HepG2 (cell line): ENCODE results near the gene TUT4. TPM values are rescaled to one million over a fixed set of nuclear protein-coding genes. Genes with fewer than 3 reads are reported as not detected.

ENCODE experiments used
- BATF2 ChIP-seq: sonication (generic); formaldehyde crosslinking; IDR thresholded peaks from 2 replicates; pipeline ENCODE4 v1.8.0; 2022; ENCODE audit warnings: mild to moderate bottlenecking, missing genetic modification reagents, moderate library complexity
- CEBPB ChIP-seq: IDR thresholded peaks from 2 replicates; pipeline ENCODE4 v1.6.1; 2011; ENCODE audit warnings: low read depth, low read length, improper control_type of control experiment, borderline replicate concordance
- FOXM1 ChIP-seq: sonication (generic); formaldehyde crosslinking; IDR thresholded peaks from 2 replicates; pipeline ENCODE4 v1.5.0; 2020; ENCODE audit warnings: missing genetic modification reagents
- HOMEZ ChIP-seq: IDR thresholded peaks from 2 replicates; pipeline ENCODE4 v1.6.1; 2016; ENCODE audit warnings: low read depth
- KDM5A ChIP-seq: fragments of 200-600 bp; sonication (generic); IDR thresholded peaks from 2 replicates; pipeline ENCODE4 v1.7.0; 2018; ENCODE audit warnings: antibody characterized with exemption, mild to moderate bottlenecking, low read length, borderline replicate concordance
- SATB2 ChIP-seq: sonication (generic); formaldehyde crosslinking; IDR thresholded peaks from 2 replicates; pipeline ENCODE4 v1.5.0; 2020; ENCODE audit warnings: missing genetic modification reagents
- SCMH1 ChIP-seq: sonication (generic); formaldehyde crosslinking; IDR thresholded peaks from 2 replicates; pipeline ENCODE4 v1.9.0; 2021; ENCODE audit warnings: missing genetic modification reagents, mild to moderate bottlenecking, borderline replicate concordance
- TAF15 ChIP-seq: fragments of 200-400 bp; formaldehyde crosslinking; IDR thresholded peaks from one replicate; pipeline ENCODE4 v1.6.1; 2018; ENCODE audit warnings: mild to moderate bottlenecking, low read depth, low read length; ENCODE audit not compliant: poor library complexity, severe bottlenecking
- TFE3 ChIP-seq: IDR thresholded peaks from 2 replicates; pipeline ENCODE4 v1.6.1; 2016
- ZNF280B ChIP-seq: sonication (generic); formaldehyde crosslinking; IDR thresholded peaks from 2 replicates; pipeline ENCODE4 v1.5.0; 2020; ENCODE audit warnings: missing genetic modification reagents, mild to moderate bottlenecking, borderline replicate concordance
- ZNF383 ChIP-seq: sonication (generic); formaldehyde crosslinking; IDR thresholded peaks from 2 replicates; pipeline ENCODE4 v1.4.0; 2020; ENCODE audit warnings: missing genetic modification reagents, mild to moderate bottlenecking, borderline replicate concordance
- ZSCAN20 ChIP-seq: sonication (generic); formaldehyde crosslinking; IDR thresholded peaks from 2 replicates; pipeline ENCODE4 v1.4.0; 2020; ENCODE audit warnings: missing genetic modification reagents, mild to moderate bottlenecking, borderline replicate concordance
- polyA plus RNA-seq, 8 experiments: library from polyadenylated mRNA; depleted of rRNA in 3 of 8; stranded (reverse) in 7 of 8; unstranded in 1 of 8; fragments of >200 nt; fragmentation: Illumina TruSeq in 4 of 8; extraction: Trizol in 4 of 8; gene quantifications; 2 replicates each; pipeline versions ENCODE4 v1.2.1 to v1.2.3, GENCODE V29; 2011 to 2016; ENCODE audit warnings: low read depth in 4 of 8, missing spikeins in 1 of 8, mixed read lengths in 1 of 8; ENCODE audit not compliant: insufficient read depth in 1 of 8
- total RNA-seq, 5 experiments: library from RNA; depleted of rRNA; stranded (reverse); fragments of >200 nt; fragmentation: Illumina TruSeq; extraction: Trizol; gene quantifications; 2 replicates each; pipeline ENCODE4 v1.2.3, GENCODE V29; 2016; ENCODE audit warnings: low read depth in 1 of 5
- TF ChIP-seq, protein P1 (sequence below): sonication (generic); formaldehyde crosslinking; IDR thresholded peaks from 2 replicates; pipeline ENCODE4 v1.5.1; 2020; ENCODE audit warnings: missing genetic modification reagents, mild to moderate bottlenecking, borderline replicate concordance
- TF ChIP-seq, protein P2 (sequence below): sonication (generic); formaldehyde crosslinking; IDR thresholded peaks from 2 replicates; pipeline ENCODE4 v1.4.0; 2020; ENCODE audit warnings: mild to moderate bottlenecking, missing genetic modification reagents
- TF ChIP-seq, protein P3 (sequence below): fragments of 450-650 bp; IDR thresholded peaks from 2 replicates; pipeline ENCODE4 v1.6.1; 2016

Gene TUT4
- total and polyA plus RNA-seq, 2 of the 13 experiments (the other 11 are each of a cell fraction or from before 2014, with no cell fraction given), result 44.7 to 53.5 TPM

DNA sequence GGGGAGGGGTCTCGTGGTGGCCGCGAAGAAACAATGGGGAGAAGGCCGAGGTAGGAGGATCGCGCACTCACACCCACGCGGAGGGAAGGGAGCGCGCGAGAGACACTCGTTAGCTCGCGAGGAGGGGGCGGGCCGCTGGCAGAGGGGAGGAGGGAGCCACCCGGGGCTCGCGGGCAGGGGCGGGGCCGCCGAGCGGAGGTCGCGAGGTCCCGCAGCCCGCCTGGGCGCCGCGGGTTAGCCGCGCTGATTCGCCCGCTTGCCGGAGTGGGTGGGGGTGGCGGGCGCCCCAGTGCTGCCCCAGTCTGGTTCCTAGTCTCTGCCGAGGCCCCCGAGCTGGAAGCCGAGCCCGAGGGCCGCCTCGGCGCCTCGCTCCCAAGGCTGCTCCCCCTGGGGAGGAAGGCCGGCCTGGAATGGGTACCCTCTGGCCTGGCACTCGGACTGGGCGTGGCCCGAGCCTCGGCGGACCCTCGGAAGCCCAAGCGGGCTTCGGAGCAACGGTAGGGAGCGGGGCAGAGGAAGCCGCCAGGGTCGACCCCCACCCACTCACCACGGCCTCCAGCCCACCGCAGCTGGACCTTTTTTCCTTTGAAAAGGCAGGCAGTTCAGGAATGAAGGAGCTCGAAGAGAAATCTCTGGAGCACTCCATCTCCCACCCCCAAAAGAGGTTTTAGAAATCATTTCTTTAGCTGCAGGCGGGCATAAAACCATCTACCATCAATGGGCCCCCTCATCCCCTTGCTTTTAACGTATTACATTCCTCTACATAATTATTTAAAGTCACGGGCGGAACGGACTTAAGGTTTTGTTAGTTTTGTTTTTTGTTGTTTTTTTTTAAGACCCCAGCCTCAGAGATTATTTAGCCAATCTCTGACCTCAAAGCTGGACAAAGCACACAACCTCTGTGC, 722 bp upstream of the TUT4 start (continued):
- TF ChIP-seq, protein P1, sequence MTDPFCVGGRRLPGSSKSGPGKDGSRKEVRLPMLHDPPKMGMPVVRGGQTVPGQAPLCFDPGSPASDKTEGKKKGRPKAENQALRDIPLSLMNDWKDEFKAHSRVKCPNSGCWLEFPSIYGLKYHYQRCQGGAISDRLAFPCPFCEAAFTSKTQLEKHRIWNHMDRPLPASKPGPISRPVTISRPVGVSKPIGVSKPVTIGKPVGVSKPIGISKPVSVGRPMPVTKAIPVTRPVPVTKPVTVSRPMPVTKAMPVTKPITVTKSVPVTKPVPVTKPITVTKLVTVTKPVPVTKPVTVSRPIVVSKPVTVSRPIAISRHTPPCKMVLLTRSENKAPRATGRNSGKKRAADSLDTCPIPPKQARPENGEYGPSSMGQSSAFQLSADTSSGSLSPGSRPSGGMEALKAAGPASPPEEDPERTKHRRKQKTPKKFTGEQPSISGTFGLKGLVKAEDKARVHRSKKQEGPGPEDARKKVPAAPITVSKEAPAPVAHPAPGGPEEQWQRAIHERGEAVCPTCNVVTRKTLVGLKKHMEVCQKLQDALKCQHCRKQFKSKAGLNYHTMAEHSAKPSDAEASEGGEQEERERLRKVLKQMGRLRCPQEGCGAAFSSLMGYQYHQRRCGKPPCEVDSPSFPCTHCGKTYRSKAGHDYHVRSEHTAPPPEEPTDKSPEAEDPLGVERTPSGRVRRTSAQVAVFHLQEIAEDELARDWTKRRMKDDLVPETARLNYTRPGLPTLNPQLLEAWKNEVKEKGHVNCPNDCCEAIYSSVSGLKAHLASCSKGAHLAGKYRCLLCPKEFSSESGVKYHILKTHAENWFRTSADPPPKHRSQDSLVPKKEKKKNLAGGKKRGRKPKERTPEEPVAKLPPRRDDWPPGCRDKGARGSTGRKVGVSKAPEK (CRISPR knock-in tag), result no peak; the same call in 1 of the 2 replicates
- TF ChIP-seq FOXM1 (CRISPR knock-in tag) (no peak), CEBPB (no peak), TAF15 (no peak), BATF2 (CRISPR knock-in tag) (no peak), ZNF280B (CRISPR knock-in tag) (no peak), KDM5A (no peak), SATB2 (CRISPR knock-in tag) (no peak), SCMH1 (CRISPR knock-in tag) (no peak), ZNF383 (no peak), TFE3 (CRISPR knock-in tag) (no peak), ZSCAN20 (CRISPR knock-in tag) (peak; percentile 91; the same call in 1 of the 2 replicates), HOMEZ (CRISPR knock-in tag) (0 out of 2 replicates have a peak, but pooled peaks have one; percentile 28)
- TF ChIP-seq, protein P2, sequence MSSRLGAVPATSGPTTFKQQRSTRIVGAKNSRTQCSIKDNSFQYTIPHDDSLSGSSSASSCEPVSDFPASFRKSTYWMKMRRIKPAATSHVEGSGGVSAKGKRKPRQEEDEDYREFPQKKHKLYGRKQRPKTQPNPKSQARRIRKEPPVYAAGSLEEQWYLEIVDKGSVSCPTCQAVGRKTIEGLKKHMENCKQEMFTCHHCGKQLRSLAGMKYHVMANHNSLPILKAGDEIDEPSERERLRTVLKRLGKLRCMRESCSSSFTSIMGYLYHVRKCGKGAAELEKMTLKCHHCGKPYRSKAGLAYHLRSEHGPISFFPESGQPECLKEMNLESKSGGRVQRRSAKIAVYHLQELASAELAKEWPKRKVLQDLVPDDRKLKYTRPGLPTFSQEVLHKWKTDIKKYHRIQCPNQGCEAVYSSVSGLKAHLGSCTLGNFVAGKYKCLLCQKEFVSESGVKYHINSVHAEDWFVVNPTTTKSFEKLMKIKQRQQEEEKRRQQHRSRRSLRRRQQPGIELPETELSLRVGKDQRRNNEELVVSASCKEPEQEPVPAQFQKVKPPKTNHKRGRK (CRISPR knock-in tag), result no peak
- TF ChIP-seq, protein P3, sequence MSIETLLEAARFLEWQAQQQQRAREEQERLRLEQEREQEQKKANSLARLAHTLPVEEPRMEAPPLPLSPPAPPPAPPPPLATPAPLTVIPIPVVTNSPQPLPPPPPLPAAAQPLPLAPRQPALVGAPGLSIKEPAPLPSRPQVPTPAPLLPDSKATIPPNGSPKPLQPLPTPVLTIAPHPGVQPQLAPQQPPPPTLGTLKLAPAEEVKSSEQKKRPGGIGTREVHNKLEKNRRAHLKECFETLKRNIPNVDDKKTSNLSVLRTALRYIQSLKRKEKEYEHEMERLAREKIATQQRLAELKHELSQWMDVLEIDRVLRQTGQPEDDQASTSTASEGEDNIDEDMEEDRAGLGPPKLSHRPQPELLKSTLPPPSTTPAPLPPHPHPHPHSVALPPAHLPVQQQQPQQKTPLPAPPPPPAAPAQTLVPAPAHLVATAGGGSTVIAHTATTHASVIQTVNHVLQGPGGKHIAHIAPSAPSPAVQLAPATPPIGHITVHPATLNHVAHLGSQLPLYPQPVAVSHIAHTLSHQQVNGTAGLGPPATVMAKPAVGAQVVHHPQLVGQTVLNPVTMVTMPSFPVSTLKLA, result no peak
